Loucy (cell line): ENCODE measurements around the gene CNOT3.
A peak's percentile ranks its signal among the peaks of the same experiment; 100 is the strongest.
"Not testable (repeated sequence)": the region's sequence is repeated elsewhere in the genome, so short reads cannot be mapped to it uniquely, and the experiment has no call there.

Source experiments
- H2AFZ ChIP-seq: fragments of 200-600 bp; sonication (generic); 2 replicates; pipeline ENCODE4 v1.6.0; 2016; ENCODE audit warnings: antibody characterized with exemption, mild to moderate bottlenecking, low read length, moderate library complexity
- H3F3A ChIP-seq: fragments of 200-600 bp; 2 replicates; pipeline ENCODE4 v1.6.0; 2016; ENCODE audit warnings: antibody characterized with exemption, low read depth, mild to moderate bottlenecking
- H3K27me3 ChIP-seq: fragments of 200-600 bp; sonication (generic); 2 replicates; pipeline ENCODE4 v1.6.1; 2014; ENCODE audit warnings: low read length, mild to moderate bottlenecking; ENCODE audit not compliant: insufficient read depth, poor library complexity, severe bottlenecking
- H3K36me3 ChIP-seq: fragments of 200-600 bp; sonication (generic); 2 replicates; pipeline ENCODE4 v1.6.1; 2016; ENCODE audit warnings: low read length; ENCODE audit not compliant: insufficient read depth
- H3K4me1 ChIP-seq: fragments of 200-600 bp; sonication (generic); 2 replicates; pipeline ENCODE4 v1.5.1; 2014; ENCODE audit warnings: low read length, mild to moderate bottlenecking; ENCODE audit not compliant: insufficient read depth, poor library complexity, severe bottlenecking
- H3K4me2 ChIP-seq: fragments of 200-600 bp; sonication (generic); 2 replicates; pipeline ENCODE4 v1.6.0; 2014; ENCODE audit warnings: antibody characterized with exemption, low read length, low read depth, mild to moderate bottlenecking; ENCODE audit not compliant: poor library complexity, severe bottlenecking
- H3K4me3 ChIP-seq: fragments of 200-600 bp; sonication (generic); 2 replicates; pipeline ENCODE4 v1.5.1; 2014; ENCODE audit warnings: low read length, mild to moderate bottlenecking, mixed read lengths; ENCODE audit not compliant: poor library complexity, severe bottlenecking
- H3K79me2 ChIP-seq: fragments of 200-600 bp; sonication (generic); 2 replicates; pipeline ENCODE4 v1.6.1; 2014; ENCODE audit warnings: low read length; ENCODE audit not compliant: insufficient read depth
- H3K9ac ChIP-seq: fragments of 200-600 bp; sonication (generic); 2 replicates; pipeline ENCODE4 v1.6.0; 2014; ENCODE audit warnings: mild to moderate bottlenecking, low read depth, low read length, moderate library complexity; ENCODE audit not compliant: poor library complexity, severe bottlenecking
- H3K9me2 ChIP-seq: fragments of 200-600 bp; sonication (generic); replicated peaks from 2 replicates; pipeline ENCODE4 v1.6.1; 2016; ENCODE audit warnings: low read depth, low read length, mixed read lengths
- H3K9me3 ChIP-seq: fragments of 200-600 bp; sonication (generic); 2 replicates; pipeline ENCODE4 v1.6.1; 2014; ENCODE audit warnings: mild to moderate bottlenecking, antibody characterized with exemption, low read length, low read depth; ENCODE audit not compliant: insufficient read depth
- H4K20me1 ChIP-seq: fragments of 200-600 bp; sonication (generic); 2 replicates; pipeline ENCODE4 v1.6.0; 2014; ENCODE audit warnings: antibody characterized with exemption, low read length, mild to moderate bottlenecking; ENCODE audit not compliant: insufficient read depth, poor library complexity, severe bottlenecking
- CTCF ChIP-seq: fragments of 200-600 bp; sonication (generic); conservative IDR thresholded peaks from 2 replicates; pipeline ENCODE4 v1.5.1; 2014; ENCODE audit warnings: mild to moderate bottlenecking, antibody characterized with exemption, low read length
- EZH2phosphoT487 ChIP-seq: fragments of 200-600 bp; IDR thresholded peaks from 2 replicates; pipeline ENCODE4 v1.6.1; 2018; ENCODE audit warnings: antibody characterized with exemption, mild to moderate bottlenecking, moderate library complexity, borderline replicate concordance

Gene CNOT3

GRCh38 chr19:54191811-54192453 is 54.4 kb downstream of the CNOT3 start:
- peaks cover 26% of the 10 kb centered on the region for H4K20me1 ChIP-seq
- H3K4me3 ChIP-seq: peak overlapping the region; percentile 89
- H2AFZ ChIP-seq: no peak overlapping the region
- H3K9me2 ChIP-seq: no peaks in the 10 kb centered on the region
- no peaks in the 10 kb centered on the region for H3F3A ChIP-seq
- no peak for TF ChIP-seq CTCF
- TF ChIP-seq EZH2phosphoT487: no peak
- peaks cover 39% of the 10 kb centered on the region for H3K79me2 ChIP-seq
- peaks cover 10% of the 10 kb centered on the region; the same call in 1 of the 2 replicates for H3K36me3 ChIP-seq
- H3K27me3 ChIP-seq: no peaks in the 10 kb centered on the region
- H3K4me2 ChIP-seq: peak overlapping the region; percentile 82
- no peaks in the 10 kb centered on the region for H3K9me3 ChIP-seq
- peaks cover 21% of the 10 kb centered on the region for H3K4me1 ChIP-seq
- peak overlapping the region; percentile 93 for H3K9ac ChIP-seq

DNA sequence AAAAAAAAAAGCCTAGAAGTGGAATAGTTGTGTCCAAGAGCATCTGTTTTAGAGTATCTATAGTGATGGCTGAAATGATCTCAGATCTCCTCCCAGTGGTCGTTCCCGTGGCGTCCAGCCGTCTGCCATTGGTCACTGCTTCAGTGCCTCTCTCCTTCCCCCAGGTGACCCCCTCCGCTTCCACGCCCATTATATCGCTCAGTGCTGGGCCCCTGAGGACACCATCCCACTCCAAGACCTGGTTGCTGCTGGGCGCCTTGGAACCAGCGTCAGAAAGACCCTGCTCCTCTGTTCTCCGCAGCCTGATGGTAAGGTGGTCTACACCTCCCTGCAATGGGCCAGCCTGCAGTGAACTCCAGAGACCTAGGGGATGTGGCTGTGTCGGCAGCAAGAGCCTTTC is 55.4 kb downstream of the CNOT3 start:
- Histone ChIP-seq H3K9me3 (no peaks in the 10 kb centered on the region), H3K9ac (no peak overlapping the region), H3K4me1 (peaks cover 13% of the 10 kb centered on the region), H3K4me2 (no peak overlapping the region), H2AFZ (no peak overlapping the region), H3K79me2 (peaks cover 28% of the 10 kb centered on the region), H3K4me3 (no peak overlapping the region), H3F3A (no peaks in the 10 kb centered on the region), H4K20me1 (peaks cover 21% of the 10 kb centered on the region), H3K36me3 (peaks cover 10% of the 10 kb centered on the region; the same call in 1 of the 2 replicates), H3K9me2 (no peaks in the 10 kb centered on the region), H3K27me3 (no peaks in the 10 kb centered on the region)
- TF ChIP-seq CTCF (no peak), EZH2phosphoT487 (no peak)

- H3K36me3 ChIP-seq, H3K4me2 ChIP-seq, H3K9ac ChIP-seq, H2AFZ ChIP-seq, H3K9me2 ChIP-seq, H3K27me3 ChIP-seq, H3F3A ChIP-seq, H3K4me3 ChIP-seq, H3K9me3 ChIP-seq: not testable (repeated sequence)
- Histone ChIP-seq H3K79me2 (peaks cover 21% of the 10 kb centered on the region), H3K4me1 (peaks cover 13% of the 10 kb centered on the region), H4K20me1 (peaks cover 15% of the 10 kb centered on the region)
Observed at GRCh38 chr19:54194463-54194862, 56.9 kb downstream of the CNOT3 start.

GRCh38 chr19:54196536-54196935 is 59.0 kb downstream of the CNOT3 start:
- no peaks in the 10 kb centered on the region for H3K9me3 ChIP-seq
- peaks cover 17% of the 10 kb centered on the region for H4K20me1 ChIP-seq
- TF ChIP-seq EZH2phosphoT487: no peak
- no peak for TF ChIP-seq CTCF
- peaks cover 12% of the 10 kb centered on the region; the same call in 1 of the 2 replicates for H3K36me3 ChIP-seq
- H3K4me3 ChIP-seq: no peak overlapping the region
- H3K4me2 ChIP-seq: no peak overlapping the region
- H3K27me3 ChIP-seq: no peaks in the 10 kb centered on the region
- no peak overlapping the region for H3K9ac ChIP-seq
- H2AFZ ChIP-seq: no peak overlapping the region
- H3K79me2 ChIP-seq: peaks cover 29% of the 10 kb centered on the region
- H3K9me2 ChIP-seq: no peaks in the 10 kb centered on the region
- H3F3A ChIP-seq: no peaks in the 10 kb centered on the region; the same call in 1 of the 2 replicates
- peaks cover 15% of the 10 kb centered on the region for H3K4me1 ChIP-seq
